GM18951 (cell line): ENCODE data around the gene KDM4B.

Source experiments
- POLR2A ChIP-seq: IDR thresholded peaks from 4 replicates; pipeline ENCODE4 v1.6.1; 2011; ENCODE audit warnings: mild to moderate bottlenecking; ENCODE audit not compliant: insufficient read length, insufficient read depth; ENCODE audit errors: extremely low read depth
- in situ Hi-C: fragments of 300-500 bp; cut with MboI; formaldehyde crosslinking; loops from one replicate; pipeline ENCODE4 v1.12.0; 2022; ENCODE audit warnings: low sequenced_read_pairs, mixed read lengths, inconsistent platforms; ENCODE audit not compliant: unreplicated experiment

The KDM4B gene

DNA sequence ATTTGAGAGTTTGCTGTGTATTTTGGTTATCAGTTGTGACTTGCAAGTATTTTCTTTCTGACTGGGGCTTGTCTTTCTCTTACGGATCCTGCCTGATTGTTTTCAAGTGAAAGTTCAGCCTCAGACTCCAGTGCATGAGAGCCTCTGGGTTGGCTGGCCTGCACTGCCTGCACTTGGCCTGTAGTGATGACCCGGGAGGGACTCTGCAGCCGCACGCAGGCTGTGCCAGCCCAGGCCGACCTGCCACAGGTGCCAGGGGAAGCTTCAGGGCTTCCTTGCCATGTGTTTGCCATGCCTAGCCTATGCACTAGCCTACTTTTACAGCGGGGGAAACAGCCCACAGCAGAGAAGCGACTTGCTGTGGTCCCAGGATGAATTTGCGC is 77.0 kb downstream of the KDM4B start:
- no peak for TF ChIP-seq POLR2A
- in situ Hi-C loops = no loop called here

GRCh38 chr19:5046339-5047039 is 77.6 kb downstream of the KDM4B start:
- in situ Hi-C loops = no loop called here
- TF ChIP-seq POLR2A = no peak

GRCh38 chr19:5047251-5047935 is 78.5 kb downstream of the KDM4B start:
- TF ChIP-seq POLR2A = no peak
- in situ Hi-C loops = no loop called here

GRCh38 chr19:5048091-5048726 is 79.3 kb downstream of the KDM4B start:
- in situ Hi-C loops = no loop called here
- no peak for TF ChIP-seq POLR2A

DNA sequence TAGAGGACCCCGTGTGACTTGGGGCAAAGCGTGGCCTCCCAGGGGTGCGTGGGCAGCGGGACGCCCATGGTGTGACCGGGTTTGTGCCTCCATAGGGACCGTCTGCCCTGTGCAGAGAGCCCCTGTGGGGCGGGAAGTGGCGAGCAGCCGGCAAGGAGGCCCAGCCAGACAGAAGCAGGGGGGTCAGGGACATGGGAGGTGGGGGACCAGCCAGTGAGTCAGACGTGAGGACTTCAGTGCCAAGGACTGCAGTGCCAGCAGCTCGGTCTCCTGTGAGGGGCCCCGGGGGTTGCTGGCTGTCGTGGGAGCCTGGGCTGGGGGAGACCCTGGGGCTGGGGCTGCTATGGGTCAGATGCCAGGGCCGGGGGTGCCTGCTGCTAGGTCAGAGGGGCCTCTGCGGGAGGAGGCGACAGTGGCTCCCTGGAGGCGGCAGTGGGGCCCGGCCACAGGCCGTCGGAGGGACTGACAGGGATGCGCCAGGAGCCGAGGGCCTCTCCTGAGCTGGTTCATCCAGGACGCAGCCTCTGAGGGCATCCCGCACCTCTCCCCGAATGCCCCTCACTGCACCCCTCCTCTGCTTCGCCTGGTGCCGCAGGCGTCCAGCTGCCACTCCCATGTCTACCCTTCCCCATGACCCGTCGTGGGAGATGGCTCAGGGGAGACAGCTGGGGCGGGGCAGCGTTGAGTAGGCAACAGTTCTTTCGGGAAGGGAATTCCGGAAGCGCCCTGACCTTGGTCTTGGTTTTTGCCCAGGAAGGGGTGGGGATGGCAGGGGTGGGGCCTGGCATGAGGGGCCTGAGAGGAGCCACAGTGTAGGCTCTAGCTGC is 80.0 kb downstream of the KDM4B start:
- in situ Hi-C loops = no loop called here
- TF ChIP-seq POLR2A = no peak

GRCh38 chr19:5049561-5049960 is 80.6 kb downstream of the KDM4B start:
- in situ Hi-C loops = no loop called here
- no peak for TF ChIP-seq POLR2A

DNA sequence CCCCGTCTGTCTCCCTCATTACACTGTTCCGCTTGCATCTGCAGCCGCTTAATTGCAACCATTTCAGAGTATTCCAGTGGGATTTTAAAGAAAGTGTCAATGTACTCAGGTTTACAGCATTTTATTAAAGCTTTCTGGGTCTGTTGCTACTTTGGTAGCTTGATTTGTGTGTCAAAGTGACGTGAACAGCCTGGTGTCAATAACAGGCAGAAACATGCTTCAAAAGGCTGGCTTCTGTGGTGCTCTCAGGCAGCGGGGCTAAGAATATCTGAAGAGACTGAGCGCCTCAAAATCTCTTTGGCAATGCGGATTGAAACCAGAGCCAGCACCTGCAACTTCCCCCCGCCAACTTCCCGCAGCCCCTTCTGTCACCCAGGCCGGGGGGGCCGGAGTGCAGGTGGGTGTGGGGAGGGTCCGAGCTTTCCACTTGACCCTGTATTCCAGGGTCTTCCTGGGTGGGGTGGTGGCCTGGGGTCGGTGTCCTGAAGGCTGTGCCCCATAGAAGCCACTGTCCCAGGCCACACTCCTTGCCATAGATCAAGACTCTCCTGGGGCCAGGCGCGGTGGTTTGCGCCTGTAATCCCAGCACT is 81.2 kb downstream of the KDM4B start:
- TF ChIP-seq POLR2A = no peak
- in situ Hi-C loops = no loop called here

DNA sequence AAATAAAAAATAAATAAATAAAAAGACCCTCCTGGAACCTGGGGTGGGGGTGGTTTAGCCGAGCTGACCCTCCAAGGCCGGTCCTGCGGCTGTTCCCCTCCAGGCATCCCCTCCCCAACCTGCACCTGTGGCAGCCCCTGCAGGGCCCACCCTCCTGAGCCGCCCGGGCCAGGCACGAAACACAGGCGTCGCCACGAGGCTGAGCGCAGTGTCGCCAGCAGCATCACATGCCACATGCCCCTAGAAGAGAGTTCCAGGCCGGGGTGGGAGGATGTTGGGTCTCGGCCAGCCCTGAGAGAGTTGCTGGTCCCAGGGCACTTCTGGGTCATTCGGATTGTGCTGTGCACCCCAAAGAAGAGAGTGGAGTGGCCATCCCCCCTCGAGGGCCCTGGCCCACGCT is 82.0 kb downstream of the KDM4B start:
- in situ Hi-C loops = no loop called here
- no peak for TF ChIP-seq POLR2A

- in situ Hi-C loops = no loop called here
- no peak for TF ChIP-seq POLR2A
Observed at GRCh38 chr19:5051619-5052018, 82.7 kb downstream of the KDM4B start.

DNA sequence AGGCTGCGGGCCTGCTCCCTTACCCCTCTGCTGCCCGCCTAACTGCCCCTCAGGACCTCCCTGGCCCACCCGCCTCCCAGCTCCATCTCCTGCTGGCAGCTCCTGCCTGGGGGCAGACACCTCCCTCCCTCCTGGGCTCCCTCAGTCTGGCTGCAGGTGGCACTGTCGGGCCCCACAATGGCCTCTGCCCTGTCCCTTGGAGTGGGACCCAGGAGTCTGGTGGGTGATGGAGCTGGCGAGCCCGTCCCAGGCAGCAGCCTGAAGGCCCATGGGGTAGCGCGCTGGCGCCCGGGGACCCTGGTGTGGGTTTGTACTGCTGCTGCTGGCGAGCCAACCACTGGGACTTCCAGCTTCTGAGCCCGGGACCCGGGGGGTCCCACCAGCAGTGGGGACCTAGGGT is 83.6 kb downstream of the KDM4B start:
- TF ChIP-seq POLR2A = no peak
- in situ Hi-C loops = no loop called here

- no peak for TF ChIP-seq POLR2A
- in situ Hi-C loops = no loop called here
Observed at GRCh38 chr19:5052945-5053485, 84.1 kb downstream of the KDM4B start.

- in situ Hi-C loops = no loop called here
- TF ChIP-seq POLR2A = no peak
Observed at GRCh38 chr19:5053661-5054060, 84.7 kb downstream of the KDM4B start.

GRCh38 chr19:5054551-5055456 is 85.9 kb downstream of the KDM4B start:
- in situ Hi-C loops = no loop called here
- no peak for TF ChIP-seq POLR2A
